ENCODE results near the gene RAB11FIP4.
A peak's percentile ranks its signal among the peaks of the same experiment; 100 is the strongest.

The RAB11FIP4 gene

GRCh38 chr17:31509805-31510177, 118.3 kb downstream of the RAB11FIP4 start:
- DNase-seq, result no peak

DNA sequence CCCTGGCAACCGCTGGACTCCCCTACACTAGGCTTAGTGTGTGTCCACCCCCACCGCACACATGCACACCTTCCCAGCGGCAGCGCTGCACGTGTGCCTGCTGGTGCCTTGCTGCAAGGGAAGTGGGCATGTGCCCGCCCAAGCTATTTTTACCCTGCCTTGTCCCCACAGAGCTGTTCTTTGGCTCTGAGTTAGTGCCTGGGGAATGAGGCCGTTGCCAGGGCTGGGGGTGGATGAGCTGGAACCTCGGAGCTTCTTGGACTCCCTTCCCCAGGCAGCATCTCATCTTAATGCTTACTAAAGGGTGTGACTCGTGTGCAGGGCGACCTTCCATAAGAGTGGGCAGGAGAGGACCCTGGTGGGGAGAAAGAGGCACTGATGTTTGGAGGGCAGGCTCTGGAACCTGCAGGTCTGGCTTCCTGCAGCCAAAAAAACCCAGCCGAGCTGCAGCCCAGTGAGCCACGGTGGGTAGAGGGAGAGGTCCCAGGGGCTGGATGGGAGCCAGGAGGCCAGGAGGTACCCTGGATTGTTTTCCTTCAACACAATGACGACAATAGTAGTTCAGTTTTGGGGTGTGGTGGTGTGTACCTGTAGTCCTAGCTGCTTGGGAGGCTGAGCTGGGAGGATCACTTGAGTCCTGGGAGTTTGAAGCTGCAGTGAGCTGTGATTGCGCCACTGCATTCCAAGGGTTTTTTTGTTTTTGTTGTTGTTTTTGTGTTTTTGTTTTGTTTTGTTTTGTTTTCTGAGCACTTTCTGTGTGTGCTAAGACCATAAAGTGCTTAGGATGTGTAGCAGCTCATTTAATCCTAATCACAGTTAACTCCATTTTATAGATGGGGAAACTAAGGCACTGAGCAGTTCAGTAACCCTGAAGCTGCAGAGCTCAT, 119.1 kb downstream of the RAB11FIP4 start:
- no peak for DNase-seq

DNA sequence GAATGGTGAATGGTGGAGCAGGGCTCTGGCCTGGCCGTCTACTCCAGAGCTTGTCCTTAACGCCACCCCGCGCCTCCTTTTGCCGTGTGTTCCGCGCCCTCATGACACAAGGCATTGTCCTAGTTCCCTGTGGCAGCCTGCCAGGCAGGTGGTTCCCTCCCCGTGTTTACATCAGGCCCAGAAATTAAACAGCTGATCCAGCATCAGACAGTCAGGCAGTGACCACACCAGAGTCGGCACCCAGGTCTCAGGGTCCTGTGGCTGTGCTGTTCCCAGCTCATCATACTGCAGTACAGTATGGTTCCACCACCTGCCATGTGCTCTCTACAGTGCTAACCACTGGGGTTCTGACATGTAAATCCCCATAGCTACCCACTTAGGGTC, 119.7 kb downstream of the RAB11FIP4 start:
- DNase-seq, result no peak

DNA sequence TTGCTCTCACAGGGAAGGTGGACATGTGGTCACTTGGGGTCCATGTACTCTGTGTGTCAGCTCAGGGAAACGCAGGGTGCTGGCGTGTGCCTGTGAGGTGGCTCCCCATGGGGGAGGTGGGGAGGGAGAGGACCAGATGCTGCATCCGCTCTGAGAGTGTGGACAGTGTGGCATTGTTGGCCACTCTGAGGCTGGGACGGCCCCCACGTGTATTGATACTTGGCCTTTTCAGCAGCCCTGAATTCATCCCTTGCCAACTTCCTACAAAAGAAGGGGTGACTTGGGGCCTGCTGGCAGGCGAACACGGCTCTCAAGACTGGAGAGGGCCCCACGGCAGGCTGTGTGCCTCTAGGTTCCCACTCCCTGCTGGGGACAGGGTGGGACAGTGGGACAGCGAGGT, 120.1 kb downstream of the RAB11FIP4 start:
- DNase-seq, result no peak

GRCh38 chr17:31512104-31512740, 120.7 kb downstream of the RAB11FIP4 start:
- DNase-seq, result no peak

DNA sequence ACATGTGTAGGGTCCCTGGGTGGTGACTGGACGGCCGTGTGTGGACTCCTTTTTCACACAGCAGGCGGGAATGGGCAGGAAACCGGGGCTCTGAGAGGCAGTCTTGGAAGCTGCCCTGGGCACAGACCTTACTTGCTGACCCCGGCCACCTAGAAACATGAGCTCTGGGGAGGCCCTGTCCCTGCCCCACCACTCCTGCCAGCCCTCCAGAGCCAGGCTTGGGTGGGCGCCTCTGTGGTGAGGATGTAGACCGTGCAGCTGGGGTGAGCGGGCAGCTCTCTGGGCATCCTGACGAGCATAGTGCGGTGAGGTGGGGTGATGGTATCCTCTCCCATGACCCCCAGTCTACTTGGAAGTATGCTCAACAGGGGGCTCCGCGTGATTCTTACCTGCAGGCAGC, 121.3 kb downstream of the RAB11FIP4 start:
- DNase-seq, result no peak

DNA sequence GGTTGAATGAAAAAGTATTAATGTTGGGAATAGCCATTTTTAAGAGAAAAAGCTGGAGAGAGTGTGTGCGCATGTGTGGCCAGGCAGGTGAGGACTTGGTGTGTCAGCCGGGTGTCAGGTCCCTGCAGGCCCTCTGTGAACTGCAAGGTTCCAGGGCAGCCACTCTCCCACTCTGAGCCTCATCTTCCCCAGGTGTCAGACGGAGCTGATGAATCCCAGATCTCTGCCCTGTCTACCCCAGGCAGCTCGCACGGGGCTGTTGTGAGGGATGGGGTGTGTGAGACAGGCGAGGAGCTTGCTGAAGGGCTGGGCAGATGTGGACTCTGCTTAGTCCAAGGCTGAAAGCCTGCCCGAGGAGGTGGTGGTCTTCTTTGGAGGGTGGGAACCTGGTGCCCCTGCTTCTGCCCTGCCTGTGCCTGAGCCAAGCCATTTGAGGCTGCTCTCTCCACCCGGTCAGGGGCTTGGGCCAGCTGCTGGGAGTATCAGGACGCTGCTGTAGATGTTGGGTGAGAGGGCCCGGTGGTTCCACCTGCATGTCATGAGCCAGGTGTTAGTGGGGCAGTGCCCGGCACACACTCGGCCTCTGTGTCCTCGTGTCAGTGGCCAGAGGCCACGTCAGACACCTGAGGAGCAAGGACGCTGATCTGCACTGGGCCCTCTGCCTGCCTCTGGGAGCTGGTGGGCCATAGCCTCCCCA, 122.4 kb downstream of the RAB11FIP4 start:
- no peak for DNase-seq

- DNase-seq, result no peak
These were observed 123.8 kb downstream of the RAB11FIP4 start for GRCh38 chr17:31515267-31515666.

DNA sequence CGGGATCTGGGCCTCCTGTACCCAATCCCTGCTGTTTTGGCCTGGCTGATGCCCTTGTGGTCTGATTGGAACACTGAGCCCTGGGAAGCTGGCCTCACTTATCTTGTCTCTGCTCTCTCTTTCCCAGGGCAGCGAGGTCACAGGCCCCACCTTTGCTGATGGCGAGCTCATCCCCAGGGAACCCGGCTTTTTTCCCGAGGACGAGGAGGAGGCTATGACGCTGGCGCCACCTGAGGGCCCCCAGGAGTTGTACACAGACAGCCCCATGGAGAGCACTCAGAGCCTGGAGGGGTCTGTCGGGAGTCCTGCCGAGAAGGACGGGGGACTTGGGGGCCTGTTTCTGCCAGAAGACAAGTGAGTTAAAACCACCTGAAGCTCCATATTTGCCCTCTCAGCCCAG, 126.0 kb downstream of the RAB11FIP4 start:
- DNase-seq, result no peak

DNA sequence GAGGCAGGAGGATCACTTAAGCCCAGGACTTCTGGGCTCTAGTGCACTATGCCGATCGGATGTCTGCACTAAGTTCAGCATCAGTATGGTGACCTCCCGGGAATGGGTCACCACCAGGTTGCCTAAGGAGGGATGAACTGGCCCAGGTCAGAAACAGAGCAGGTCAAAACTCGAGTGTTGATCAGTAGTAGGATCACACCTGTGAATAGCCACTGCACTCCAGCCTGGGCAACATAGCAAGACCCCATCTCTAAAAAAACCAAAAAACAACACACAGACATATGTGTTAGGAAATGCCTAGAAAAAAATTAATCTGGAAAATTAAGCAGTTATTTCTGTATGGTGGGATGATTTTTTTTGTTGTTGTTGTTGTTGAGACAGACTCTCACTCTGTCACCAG, 127.0 kb downstream of the RAB11FIP4 start:
- DNase-seq, result no peak

GRCh38 chr17:31521632-31522283, 130.3 kb downstream of the RAB11FIP4 start:
- DNase-seq, result no peak

DNA sequence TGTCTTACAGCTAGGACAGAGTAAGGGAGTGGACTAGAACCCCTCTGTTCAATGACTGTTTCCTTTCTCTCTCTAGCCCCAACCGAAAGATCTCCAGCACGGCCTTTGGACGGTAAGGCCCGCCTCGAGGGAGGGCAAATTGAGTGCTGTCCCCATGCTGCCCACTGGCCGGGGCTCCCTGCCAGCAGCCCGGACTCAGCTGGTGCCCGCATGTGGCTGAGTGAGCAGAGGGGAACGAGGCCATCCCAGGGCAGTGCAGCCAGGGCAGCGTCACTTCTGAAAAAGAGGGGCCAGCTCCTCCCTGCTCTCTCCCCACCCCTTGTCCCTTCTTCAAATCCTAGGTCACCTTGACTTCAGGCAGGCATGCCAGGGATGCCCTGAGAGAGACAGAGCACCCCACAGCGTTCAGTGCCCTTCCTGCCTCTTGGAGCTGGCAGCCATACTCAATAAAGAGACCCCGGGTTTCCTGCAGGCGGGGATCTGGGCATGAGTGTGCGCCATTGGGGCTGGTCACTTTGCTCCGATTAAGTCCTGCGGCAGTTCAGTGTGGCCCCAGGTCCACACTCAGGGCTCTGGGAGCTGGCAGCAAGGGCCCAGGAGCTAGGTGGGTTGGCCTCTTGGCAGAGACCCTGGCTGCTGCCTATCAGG, 130.9 kb downstream of the RAB11FIP4 start:
- DNase-seq, result no peak

DNA sequence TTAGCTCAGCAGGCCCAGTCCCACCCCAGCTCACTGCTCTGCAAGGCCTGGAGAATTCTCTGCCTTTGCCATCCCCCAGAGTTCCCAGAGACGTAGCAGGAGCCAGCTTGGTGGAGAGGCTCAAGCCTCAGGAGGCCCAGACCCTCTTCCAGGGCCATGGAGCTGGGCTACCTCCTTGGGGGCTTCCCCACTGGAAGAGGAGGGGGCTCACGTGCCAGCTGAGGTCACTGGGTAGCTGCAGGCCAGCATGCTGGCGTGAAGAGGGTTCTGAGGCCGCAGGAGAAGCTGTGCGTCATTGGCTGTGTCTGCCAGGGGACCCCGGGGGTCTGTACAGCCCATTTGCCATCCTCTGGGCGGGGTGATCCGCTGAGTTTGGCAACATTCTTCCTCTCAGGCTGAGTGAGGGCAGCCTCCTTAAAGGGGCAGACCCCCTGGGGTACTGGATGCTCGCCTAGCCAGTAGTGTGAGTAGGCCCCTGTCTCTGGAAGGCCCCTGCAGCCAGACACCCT, 131.6 kb downstream of the RAB11FIP4 start:
- DNase-seq, result no peak

- DNase-seq, result no peak
These were observed 132.6 kb downstream of the RAB11FIP4 start for GRCh38 chr17:31523862-31524730.

DNA sequence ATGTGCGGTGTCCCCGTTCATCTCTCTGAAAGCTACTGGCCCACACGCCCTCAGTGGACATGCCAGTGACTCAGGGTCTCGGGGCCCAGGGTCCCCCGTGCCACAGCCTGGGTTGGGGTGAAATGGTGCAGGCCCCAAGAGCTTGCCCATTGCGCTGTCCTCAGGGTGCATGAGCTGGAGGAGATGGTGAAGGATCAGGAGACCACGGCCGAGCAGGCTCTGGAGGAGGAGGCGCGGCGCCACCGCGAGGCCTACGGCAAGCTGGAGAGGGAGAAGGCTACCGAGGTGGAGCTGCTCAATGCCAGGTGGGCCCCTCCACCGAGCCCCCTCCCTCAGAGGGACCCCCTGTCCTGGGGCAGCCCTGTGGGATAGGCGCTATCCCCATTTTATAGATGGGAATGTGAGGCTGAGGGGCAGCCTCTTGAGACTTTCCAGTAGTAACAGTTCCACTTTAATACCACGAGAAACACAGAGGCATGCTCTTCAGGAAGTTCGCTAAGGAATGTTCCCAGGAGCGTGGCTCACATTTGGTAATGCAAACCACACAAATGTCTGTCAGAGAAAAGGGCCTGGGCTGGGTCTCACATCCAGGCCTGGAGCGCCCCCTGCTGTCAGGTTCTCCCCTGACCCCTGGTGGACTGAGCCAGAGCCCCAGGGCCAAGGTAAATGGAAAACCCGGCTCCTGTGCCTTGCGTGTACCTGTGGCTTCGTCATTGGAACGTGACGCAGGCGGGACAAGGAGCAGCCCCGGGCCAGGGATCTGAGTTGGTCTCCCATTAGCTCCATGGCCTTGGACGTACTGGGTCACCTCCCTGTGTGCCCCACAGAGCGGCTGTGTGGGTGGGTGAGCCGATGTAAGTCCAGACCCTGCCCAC, 133.7 kb downstream of the RAB11FIP4 start:
- peak; percentile 84 for DNase-seq

- no peak for DNase-seq
These were observed 134.5 kb downstream of the RAB11FIP4 start for GRCh38 chr17:31525801-31526549.

DNA sequence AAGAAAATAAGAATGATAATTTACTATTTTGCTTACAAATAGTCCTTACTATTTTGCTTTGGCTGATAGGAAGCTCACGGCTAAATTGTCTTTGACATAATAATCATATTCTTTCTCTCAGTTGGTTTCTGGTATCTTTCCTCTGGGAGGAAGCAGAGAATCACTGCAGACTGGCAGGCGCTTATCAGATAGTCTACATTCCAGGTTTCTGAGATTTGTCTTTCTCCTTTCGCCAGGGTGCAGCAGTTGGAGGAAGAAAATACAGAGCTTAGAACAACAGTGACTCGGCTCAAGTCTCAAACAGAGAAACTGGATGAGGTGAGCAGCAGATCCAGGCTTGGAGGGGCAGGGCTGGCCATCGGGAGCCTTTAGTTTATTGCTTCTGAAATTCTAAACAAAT, 136.1 kb downstream of the RAB11FIP4 start:
- DNase-seq, result no peak

DNA sequence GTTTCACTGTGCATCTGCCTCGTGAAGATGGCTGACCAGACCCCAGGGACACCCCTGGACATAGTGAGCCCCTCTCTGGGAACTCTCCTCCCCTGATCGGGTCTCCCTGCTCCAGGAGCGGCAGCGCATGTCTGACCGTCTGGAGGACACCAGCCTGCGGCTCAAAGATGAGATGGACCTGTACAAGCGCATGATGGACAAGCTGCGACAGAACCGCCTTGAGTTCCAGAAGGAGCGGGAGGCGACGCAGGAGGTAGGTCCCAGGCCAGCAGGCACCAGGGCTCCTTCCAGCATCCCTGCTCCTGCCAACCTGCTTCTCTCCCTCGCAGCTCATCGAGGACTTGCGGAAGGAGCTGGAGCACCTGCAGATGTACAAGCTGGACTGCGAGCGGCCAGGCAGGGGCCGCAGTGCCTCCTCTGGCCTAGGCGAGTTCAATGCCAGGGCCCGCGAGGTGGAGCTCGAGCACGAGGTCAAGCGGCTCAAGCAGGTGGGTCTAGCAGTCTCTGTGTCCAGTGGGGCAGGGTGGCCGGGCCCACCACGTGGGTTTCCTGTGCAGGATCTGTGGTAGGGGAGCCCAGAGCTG, 136.9 kb downstream of the RAB11FIP4 start:
- DNase-seq, result no peak

DNA sequence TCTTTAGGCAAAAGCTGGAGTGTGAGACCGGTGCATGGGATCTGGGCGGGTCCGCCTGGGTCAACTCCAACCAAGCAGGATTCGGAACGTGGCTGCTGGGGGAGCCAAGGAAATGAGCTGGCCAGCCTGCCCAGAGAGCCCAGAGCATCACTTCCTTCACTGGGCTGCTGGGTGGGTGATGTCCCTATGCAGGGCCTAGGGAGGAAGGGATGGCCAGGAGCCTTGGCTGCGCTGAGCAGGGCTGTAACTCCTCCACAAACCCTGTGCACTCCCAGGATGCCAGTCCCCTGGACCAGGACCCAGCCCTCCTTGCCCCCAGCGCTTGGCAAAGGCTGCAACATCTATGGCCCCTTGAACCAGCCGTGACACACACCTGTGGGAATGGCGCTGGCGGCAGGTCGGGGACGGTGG, 138.4 kb downstream of the RAB11FIP4 start:
- DNase-seq, result no peak
